Measurements from ENCODE around the gene RIMS1.

DNA sequence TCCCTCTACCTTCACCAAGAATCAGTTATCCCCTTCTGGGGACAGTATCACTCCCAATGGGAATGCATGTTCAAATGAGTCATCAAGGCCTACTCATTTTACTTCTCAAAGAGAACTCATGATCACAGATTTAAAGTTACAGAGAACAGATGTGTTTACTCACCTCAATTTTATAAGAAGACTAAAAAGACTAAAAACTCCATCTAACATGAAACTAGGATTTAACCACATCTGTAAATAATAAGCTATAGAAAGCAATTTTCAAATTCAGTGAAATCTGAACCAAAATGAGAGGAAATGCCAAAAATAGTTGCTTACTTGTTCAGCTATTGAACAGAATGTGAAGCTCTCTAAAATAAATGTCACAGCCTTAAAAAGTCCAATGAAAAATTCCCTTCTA, 435.4 kb downstream of the RIMS1 start:
- TF ChIP-seq TP53 (CRISPR knock-in tag; IDR thresholded peaks at IDR 0.05) (no peak), ETV6 (CRISPR knock-in tag; IDR thresholded peaks at IDR 0.05) (no peak), JUN (CRISPR knock-in tag; IDR thresholded peaks at IDR 0.05) (no peak)
- TF ChIP-seq, protein P1, sequence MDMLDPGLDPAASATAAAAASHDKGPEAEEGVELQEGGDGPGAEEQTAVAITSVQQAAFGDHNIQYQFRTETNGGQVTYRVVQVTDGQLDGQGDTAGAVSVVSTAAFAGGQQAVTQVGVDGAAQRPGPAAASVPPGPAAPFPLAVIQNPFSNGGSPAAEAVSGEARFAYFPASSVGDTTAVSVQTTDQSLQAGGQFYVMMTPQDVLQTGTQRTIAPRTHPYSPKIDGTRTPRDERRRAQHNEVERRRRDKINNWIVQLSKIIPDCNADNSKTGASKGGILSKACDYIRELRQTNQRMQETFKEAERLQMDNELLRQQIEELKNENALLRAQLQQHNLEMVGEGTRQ (CRISPR knock-in tag; IDR thresholded peaks at IDR 0.05) = no peak
- TF ChIP-seq, protein P2, sequence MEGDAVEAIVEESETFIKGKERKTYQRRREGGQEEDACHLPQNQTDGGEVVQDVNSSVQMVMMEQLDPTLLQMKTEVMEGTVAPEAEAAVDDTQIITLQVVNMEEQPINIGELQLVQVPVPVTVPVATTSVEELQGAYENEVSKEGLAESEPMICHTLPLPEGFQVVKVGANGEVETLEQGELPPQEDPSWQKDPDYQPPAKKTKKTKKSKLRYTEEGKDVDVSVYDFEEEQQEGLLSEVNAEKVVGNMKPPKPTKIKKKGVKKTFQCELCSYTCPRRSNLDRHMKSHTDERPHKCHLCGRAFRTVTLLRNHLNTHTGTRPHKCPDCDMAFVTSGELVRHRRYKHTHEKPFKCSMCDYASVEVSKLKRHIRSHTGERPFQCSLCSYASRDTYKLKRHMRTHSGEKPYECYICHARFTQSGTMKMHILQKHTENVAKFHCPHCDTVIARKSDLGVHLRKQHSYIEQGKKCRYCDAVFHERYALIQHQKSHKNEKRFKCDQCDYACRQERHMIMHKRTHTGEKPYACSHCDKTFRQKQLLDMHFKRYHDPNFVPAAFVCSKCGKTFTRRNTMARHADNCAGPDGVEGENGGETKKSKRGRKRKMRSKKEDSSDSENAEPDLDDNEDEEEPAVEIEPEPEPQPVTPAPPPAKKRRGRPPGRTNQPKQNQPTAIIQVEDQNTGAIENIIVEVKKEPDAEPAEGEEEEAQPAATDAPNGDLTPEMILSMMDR (IDR thresholded peaks at IDR 0.05) = no peak
- TF ChIP-seq, protein P3, sequence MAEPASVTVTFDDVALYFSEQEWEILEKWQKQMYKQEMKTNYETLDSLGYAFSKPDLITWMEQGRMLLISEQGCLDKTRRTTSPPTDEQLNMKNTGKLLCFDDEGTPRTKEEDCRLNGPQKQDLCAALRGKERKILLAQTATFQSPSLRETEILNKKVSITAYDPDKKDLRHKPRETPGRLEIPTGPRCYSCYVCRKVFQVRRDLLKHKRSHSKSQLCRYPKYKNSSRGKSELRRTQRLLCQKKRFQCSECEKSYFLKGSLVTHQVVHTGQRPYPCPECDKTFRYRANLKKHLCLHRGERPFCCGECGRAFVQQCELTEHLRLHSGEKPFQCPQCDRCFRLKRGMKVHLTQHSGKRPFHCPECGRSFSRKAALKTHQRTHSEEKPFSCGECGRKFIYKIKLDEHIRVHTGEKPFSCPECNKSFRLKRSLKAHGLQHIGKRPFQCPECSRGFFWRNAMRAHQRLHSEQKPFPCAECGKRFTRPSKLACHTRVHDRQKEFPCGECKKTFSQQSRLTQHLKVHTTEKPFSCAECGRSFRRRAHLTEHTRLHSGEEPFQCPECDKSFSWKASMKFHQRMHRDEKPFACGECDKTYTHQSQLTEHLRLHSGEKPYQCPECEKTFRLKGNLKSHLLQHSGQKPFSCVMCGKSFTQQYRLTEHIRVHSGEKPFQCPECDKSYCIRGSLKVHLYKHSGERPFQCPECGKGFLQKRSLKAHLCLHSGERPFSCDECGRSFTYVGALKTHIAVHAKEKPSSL (CRISPR knock-in tag; conservative IDR thresholded peaks at IDR 0.05) = no peak

Measured in WTC11 (cell line).